Measurements from ENCODE around the gene PRDM16. TPM values are rescaled to one million over a fixed set of nuclear protein-coding genes. Genes with fewer than 3 reads are reported as not detected.

PRDM16 gene
- total and polyA plus RNA-seq, 4 donors: 0.05 to 0.67 (median 0.19) TPM

- no peak overlapping the region for H3K9ac ChIP-seq (ENCODE audit: low read depth in 1 of 2, low read length in 2 of 2)
- peaks cover 6 to 27% (median 10%) of the 10 kb centered on the region in 4 donors for H3K4me1 ChIP-seq (ENCODE audit: control insufficient read depth in 4 of 4, insufficient read depth in 4 of 4, low read length in 3 of 4)
- 63% methylated on average over 18 of the region's 18 CpGs for WGBS
- H3K36me3 ChIP-seq (ENCODE audit: control insufficient read depth in 4 of 4, insufficient read depth in 3 of 4, low read depth in 1 of 4, low read length in 3 of 4): no peaks in the 10 kb centered on the region
- TF ChIP-seq HNF4A (conservative IDR thresholded peaks at IDR 0.05) (no peak), YY1 (IDR thresholded peaks at IDR 0.05) (no peak), NR2F2 (IDR thresholded peaks at IDR 0.05) (no peak), HNF4G (IDR thresholded peaks at IDR 0.05) (no peak), TAF1 (conservative IDR thresholded peaks at IDR 0.05) (no peak), EGR1 (IDR thresholded peaks at IDR 0.05; ENCODE audit: low read depth in 2 of 2) (no peak), SP1 (IDR thresholded peaks at IDR 0.05) (no peak), REST (IDR thresholded peaks at IDR 0.05) (no peak), ATF3 (IDR thresholded peaks at IDR 0.05) (no peak), RAD21 (IDR thresholded peaks at IDR 0.05) (no peak), JUND (IDR thresholded peaks at IDR 0.05) (no peak), FOXA2 (IDR thresholded peaks at IDR 0.05) (no peak), FOXA1 (IDR thresholded peaks at IDR 0.05) (no peak), ZBTB33 (IDR thresholded peaks at IDR 0.05) (no peak), RXRA (IDR thresholded peaks at IDR 0.05) (no peak), MAX (IDR thresholded peaks at IDR 0.05) (no peak), GABPA (IDR thresholded peaks at IDR 0.05 in 1 of 2, conservative IDR thresholded peaks at IDR 0.05 in 1 of 2) (no peak)
- H3K9me3 ChIP-seq (ENCODE audit: control insufficient read depth in 4 of 4, low read length in 3 of 4): no peaks in the 10 kb centered on the region
- no peak for DNase-seq (ENCODE audit: low spot score)
- no peaks in the 10 kb centered on the region for H3K27me3 ChIP-seq (ENCODE audit: control insufficient read depth in 4 of 4, insufficient read depth in 4 of 4, low read length in 3 of 4)
- no peak overlapping the region for H3K4me3 ChIP-seq (ENCODE audit: low read depth in 1 of 3, low read length in 3 of 3)
- H3K27ac ChIP-seq (ENCODE audit: low read depth in 1 of 2, low read length in 2 of 2): no peak overlapping the region
These were observed 389.2 kb downstream of the PRDM16 start for GRCh38 chr1:3457910-3458883.
